HL-60 (cell line): ENCODE data around the gene UBN1.

Experiments used
- CTCF ChIP-seq: IDR thresholded peaks from one replicate; pipeline ENCODE4 v1.5.1; 2011; ENCODE audit warnings: low read length, control low read depth, inconsistent platforms; ENCODE audit not compliant: insufficient read depth
- GABPA ChIP-seq: IDR thresholded peaks from 2 replicates; pipeline ENCODE4 v1.6.1; 2012; ENCODE audit warnings: low read depth
- POLR2AphosphoS5 ChIP-seq: IDR thresholded peaks from 2 replicates; pipeline ENCODE4 v1.6.1; 2012; ENCODE audit warnings: low read depth
- REST ChIP-seq: IDR thresholded peaks from 2 replicates; pipeline ENCODE4 v1.6.1; 2012; ENCODE audit warnings: low read depth; ENCODE audit not compliant: insufficient replicate concordance
- SPI1 ChIP-seq: IDR thresholded peaks from 2 replicates; pipeline ENCODE4 v1.6.1; 2012; ENCODE audit warnings: low read depth, mild to moderate bottlenecking, borderline replicate concordance

GRCh38 chr16:4920826-4921225 is 73.5 kb downstream of the UBN1 start:
- TF ChIP-seq GABPA (no peak), CTCF (no peak), SPI1 (no peak), REST (no peak), POLR2AphosphoS5 (no peak)
